Measurements from ENCODE around the gene SYNGR3.
"Not testable (repeated sequence)": the region's sequence is repeated elsewhere in the genome, so short reads cannot be mapped to it uniquely, and the experiment has no call there.

The SYNGR3 gene

GRCh38 chr16:1960665-1961630 lies 28.8 kb upstream of the SYNGR3 start:
- peak; percentile 53 for DNase-seq

GRCh38 chr16:1961651-1962067 lies 28.1 kb upstream of the SYNGR3 start:
- no peak for DNase-seq

GRCh38 chr16:1962161-1963153 lies 27.3 kb upstream of the SYNGR3 start:
- not testable (repeated sequence) for DNase-seq

GRCh38 chr16:1963806-1964505 lies 25.8 kb upstream of the SYNGR3 start:
- DNase-seq: peak; percentile 44

DNA sequence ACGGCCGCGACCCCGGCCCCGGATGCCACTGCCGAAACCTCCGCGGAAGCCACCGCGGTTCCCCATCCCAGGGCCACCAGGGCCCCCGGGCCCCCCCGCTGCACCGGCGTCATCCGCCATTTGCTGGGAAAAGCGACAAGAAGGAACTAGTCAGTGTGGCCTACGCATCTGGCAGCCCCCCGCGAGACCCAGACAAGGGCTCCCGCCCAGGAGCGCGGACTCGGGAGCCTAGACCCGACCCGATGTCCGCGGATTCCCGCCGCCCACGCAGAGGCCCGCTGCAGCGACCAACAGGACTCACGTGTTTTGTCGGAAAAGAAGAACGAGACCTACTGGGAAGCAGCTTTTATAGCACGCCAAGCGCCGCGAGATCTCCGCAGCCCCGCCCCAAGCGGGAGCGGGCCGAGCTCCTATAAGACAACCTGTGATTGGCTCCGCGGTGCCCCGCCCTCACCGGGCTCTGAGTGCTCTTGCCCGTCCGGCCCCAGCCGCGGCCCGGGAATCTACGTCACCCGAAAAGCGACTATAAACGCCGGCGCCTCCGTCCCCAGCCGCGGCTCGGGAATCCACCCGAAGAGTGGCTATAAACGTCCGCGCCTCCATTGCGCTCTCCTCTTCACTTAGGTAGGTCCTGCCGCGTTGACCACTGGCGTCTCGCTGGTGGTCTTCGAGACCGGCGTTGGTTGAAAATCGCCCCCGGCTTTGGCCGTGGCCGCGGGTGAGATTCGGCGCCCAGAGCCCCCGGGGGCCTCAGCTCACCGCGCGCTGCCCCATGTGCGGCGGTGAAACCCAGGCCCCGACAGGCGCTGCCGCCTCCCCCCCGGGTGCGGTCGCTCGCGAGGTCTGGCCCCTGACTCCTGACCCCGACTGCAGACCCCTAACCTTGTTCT lies 25.0 kb upstream of the SYNGR3 start, which contains the start of gene RPS2:
Gene RPS2 (minus strand): TSS at position 321 of the 890 bp plus-strand sequence. CDS start 201 bp downstream, at position 120.
- peak; percentile 96 for DNase-seq

DNA sequence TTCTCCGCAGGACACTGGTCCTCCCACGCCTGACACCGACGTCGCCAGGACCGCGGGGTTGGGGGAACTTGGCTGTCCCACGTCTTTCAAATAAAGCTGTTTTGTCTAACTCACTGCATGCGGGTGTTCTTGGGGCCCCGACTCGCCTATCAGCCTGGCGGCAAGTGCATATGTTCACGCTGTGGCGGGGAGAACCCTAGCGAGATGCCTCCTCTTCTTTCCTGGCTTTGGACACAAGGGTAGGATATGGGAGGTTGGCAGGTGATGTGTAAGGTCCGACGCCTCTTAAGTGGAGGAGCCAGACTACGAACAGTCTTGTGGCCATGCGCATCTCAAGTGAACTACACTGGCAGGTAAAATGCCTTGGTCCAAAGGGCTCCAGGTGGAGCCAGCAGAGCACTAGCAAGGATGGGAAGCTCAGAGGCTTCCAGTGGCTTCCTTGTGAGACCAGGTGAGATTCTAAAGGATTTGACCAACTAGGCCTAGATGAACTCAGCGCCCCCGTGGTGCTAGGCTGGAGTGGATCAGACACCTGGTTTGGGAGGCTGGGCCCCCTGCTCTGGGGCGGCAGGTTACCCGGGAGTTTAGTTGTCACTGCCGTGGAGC lies 24.3 kb upstream of the SYNGR3 start:
- DNase-seq: no peak

- no peak for DNase-seq
These were observed 23.3 kb upstream of the SYNGR3 start, which contains the start of gene RNF151 for GRCh38 chr16:1966460-1966859. RNF151 (plus strand) TSS chr16:1966856; CDS start chr16:1966882, 26 bp downstream.

DNA sequence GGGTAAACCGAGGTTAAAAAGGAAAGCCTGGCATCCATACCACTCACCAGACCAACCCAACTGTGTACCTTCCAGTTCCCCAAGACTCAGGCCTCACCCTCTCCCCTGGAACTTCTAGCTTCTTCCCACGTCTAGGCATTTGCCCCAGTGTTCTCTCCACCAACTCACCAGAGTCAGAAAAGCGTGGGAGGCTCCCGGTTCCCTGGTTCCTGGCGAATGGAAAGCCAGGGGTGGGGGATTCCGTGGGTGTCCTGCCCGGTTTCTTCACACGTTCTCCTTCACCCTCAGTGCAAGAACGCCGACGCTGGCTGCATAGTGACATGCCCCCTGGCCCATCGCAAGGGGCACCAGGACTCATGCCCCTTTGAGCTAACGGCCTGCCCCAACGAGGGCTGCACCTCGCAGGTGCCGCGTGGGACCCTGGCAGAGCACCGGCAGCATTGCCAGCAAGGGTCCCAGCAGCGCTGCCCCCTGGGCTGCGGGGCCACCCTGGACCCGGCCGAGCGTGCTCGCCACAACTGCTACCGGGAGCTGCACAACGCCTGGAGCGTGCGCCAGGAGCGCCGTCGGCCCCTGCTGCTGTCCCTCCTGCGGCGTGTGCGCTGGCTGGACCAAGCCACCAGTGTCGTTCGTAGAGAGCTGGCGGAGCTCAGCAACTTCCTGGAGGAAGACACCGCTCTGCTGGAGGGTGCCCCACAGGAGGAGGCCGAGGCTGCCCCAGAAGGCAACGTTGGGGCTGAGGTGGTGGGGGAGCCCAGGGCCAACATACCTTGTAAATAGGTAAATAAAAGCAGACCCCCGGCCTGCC lies 21.4 kb upstream of the SYNGR3 start:
- no peak for DNase-seq

DNA sequence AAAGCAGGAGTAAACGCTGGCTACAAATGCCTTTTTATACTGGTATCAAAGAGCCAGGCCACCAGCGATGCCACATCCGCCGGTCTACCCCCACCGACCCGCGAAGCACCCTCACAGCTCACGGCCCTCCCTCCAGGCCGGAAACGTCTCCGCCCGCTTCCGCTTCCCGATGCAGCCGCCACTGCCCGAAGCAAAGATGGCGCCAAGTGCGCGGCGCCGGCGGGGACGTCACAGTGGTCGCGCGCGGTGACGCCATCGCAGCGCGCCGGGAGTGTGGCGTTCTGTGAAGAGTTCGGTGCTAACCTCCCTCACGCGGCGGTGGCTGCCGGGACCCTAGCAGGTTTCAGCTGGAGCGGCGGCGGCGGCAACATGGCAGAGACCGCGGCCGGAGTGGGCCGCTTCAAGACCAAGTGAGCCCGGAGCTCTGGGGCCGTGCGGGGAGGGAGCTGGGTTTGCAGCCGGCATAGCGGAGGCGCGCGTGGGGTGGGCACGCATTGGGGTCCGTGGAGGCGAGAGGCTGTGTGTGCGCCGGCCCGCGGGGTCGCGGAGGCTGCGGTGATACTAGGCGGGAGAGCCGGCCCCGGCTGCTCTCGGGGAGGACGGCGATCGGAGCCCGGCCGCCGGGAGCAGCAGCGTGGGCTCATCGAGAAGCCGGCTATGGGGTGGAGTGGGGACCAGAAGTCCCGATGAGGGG lies 17.8 kb upstream of the SYNGR3 start, which contains the start of gene TBL3:
Gene TBL3 (plus strand): TSS at position 258 of the 694 bp plus-strand sequence. CDS start 112 bp downstream, at position 370.
- peak; percentile 94 for DNase-seq

- no peak for DNase-seq
These were observed 17.3 kb upstream of the SYNGR3 start for GRCh38 chr16:1972490-1972877.

GRCh38 chr16:1973461-1974156 lies 16.2 kb upstream of the SYNGR3 start:
- no peak for DNase-seq

- DNase-seq: no peak
These were observed 15.4 kb upstream of the SYNGR3 start for GRCh38 chr16:1974157-1975070.

DNA sequence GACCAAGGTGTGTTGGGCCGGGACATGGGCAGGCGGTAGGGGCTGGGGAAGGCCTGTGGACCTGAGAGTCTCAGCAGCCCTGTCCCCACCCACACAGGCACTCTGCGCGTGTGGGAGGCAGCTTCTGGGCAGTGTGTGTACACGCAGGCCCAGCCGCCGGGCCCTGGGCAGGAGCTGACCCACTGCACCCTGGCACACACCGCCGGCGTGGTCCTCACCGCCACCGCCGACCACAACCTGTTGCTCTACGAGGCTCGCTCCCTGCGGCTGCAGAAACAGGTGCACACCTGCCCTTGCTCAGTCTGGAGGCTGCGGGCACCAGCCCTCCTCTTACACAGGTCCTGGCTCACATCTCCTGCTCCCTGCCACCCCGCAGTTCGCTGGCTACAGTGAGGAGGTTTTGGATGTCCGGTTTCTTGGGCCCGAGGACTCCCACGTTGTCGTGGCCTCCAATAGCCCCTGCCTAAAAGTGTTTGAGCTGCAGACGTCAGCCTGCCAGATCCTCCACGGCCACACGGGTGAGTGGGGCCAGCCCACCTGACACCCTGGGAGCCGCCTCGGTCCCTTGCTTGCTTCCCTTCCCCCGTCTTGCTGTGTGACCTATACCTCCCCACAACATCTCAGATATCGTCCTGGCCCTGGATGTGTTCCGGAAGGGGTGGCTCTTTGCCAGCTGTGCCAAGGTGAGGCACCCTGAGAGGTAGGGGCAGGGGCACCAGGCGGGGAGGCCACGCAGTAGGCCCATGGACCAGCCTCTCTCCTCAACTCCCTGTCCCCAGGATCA lies 14.1 kb upstream of the SYNGR3 start:
- DNase-seq: no peak

- no peak for DNase-seq
These were observed 13.6 kb upstream of the SYNGR3 start for GRCh38 chr16:1976216-1976520.

DNA sequence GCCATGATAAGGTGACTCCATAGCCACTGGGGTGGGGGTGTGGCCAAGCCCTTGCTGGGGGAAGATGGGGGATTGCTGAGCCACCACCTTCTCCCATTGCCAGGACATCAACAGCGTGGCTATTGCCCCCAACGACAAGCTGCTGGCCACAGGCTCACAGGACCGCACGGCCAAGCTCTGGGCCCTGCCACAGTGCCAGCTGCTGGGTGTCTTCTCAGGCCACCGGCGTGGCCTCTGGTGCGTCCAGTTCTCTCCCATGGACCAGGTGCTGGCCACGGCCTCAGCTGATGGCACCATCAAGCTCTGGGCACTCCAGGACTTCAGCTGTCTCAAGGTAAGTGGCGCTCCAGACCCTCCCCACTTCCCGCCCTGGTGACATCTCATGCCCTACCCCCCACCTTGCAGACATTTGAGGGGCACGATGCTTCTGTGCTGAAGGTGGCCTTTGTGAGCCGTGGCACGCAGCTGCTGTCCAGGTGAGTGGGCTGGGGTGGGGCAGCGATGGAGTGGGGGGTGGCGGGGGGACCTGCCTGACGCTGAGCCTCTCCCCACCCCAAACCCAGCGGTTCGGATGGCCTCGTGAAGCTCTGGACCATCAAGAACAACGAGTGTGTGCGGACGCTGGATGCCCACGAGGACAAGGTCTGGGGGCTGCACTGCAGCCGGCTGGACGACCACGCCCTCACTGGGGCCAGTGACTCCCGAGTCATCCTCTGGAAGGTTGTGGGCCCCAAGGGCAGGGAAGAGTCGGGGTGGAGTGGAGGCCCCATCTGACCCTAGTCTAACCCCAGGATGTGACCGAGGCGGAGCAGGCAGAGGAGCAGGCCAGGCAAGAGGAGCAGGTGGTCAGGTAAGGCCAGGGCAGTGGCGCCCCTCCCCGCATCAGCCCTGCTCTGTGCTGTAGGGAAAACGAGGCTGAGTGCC lies 12.6 kb upstream of the SYNGR3 start:
- no peak for DNase-seq

- DNase-seq: no peak
These were observed 11.9 kb upstream of the SYNGR3 start for GRCh38 chr16:1977875-1978268.

Data from stimulated activated CD4-positive, alpha-beta T cell treated with anti-CD3 and anti-CD28 coated beads, Interleukin-12 subunit alpha, Interleukin-12 subunit beta, amount 100 ng/mL, for 4 hours (primary cell).